Measurements from ENCODE around the gene IL10RB.

GRCh38 chr21:33256019-33256418 is 10.1 kb upstream of the IL10RB start:
- TF ChIP-seq CTCF (IDR thresholded peaks at IDR 0.05; ENCODE audit: control extremely low read depth in 1 of 3, insufficient read depth in 1 of 3, low read depth in 1 of 3, low read length in 3 of 3) = no peak
- no peak for TF ChIP-seq MAFK (IDR thresholded peaks at IDR 0.05; ENCODE audit: low read depth, low read length)

Measured in H1 (cell line).